Measurements from ENCODE around the gene RNF32. TPM values are rescaled to one million over a fixed set of nuclear protein-coding genes. Genes with fewer than 3 reads are reported as not detected.
"Not testable (repeated sequence)": the region's sequence is repeated elsewhere in the genome, so short reads cannot be mapped to it uniquely, and the experiment has no call there.

RNF32 gene
- total and polyA plus RNA-seq, 7 donors = 0.36 to 3.7 (median 1.5) TPM

DNA sequence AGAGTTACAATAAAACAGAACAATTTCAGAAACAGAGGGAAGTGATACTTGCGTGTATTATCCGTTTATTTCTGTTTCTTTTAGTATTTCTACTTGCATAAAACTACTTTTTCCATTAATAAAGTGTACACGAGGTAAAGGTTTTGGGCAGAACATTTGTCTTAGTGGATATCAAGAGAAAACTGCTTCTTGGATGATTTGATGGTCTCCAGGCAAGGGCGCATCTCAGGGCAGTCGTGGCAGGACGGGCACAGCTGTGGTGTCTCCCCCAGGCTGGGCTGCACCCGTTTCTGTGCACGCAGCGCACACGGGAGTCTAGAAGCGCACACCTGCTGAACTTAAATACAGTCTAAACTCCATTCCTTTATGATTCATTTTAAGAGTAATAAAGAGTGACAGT is 23.4 kb upstream of the RNF32 start:
- TF ChIP-seq, protein P1, sequence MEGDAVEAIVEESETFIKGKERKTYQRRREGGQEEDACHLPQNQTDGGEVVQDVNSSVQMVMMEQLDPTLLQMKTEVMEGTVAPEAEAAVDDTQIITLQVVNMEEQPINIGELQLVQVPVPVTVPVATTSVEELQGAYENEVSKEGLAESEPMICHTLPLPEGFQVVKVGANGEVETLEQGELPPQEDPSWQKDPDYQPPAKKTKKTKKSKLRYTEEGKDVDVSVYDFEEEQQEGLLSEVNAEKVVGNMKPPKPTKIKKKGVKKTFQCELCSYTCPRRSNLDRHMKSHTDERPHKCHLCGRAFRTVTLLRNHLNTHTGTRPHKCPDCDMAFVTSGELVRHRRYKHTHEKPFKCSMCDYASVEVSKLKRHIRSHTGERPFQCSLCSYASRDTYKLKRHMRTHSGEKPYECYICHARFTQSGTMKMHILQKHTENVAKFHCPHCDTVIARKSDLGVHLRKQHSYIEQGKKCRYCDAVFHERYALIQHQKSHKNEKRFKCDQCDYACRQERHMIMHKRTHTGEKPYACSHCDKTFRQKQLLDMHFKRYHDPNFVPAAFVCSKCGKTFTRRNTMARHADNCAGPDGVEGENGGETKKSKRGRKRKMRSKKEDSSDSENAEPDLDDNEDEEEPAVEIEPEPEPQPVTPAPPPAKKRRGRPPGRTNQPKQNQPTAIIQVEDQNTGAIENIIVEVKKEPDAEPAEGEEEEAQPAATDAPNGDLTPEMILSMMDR (IDR thresholded peaks at IDR 0.05) = no peak
- no peak for TF ChIP-seq EP300 (IDR thresholded peaks at IDR 0.05)
- H3K4me3 ChIP-seq = no peak overlapping the region
- intact Hi-C loops (cut with DNase I) = no loop called here
- peaks cover 0 to 4% (median 0%) of the 10 kb centered on the region in 4 donors for H3K9me3 ChIP-seq
- peaks cover 0 to 8% (median 4%) of the 10 kb centered on the region in 4 donors for H3K4me1 ChIP-seq
- WGBS, 2 donors = 14 to 57% methylated on average over 11 of the region's 11 CpGs
- H3K36me3 ChIP-seq = no peaks in the 10 kb centered on the region
- no peak overlapping the region for H3K27ac ChIP-seq
- H3K27me3 ChIP-seq = peaks cover 0 to 60% (median 28%) of the 10 kb centered on the region in 3 donors
- no peak for DNase-seq

DNA sequence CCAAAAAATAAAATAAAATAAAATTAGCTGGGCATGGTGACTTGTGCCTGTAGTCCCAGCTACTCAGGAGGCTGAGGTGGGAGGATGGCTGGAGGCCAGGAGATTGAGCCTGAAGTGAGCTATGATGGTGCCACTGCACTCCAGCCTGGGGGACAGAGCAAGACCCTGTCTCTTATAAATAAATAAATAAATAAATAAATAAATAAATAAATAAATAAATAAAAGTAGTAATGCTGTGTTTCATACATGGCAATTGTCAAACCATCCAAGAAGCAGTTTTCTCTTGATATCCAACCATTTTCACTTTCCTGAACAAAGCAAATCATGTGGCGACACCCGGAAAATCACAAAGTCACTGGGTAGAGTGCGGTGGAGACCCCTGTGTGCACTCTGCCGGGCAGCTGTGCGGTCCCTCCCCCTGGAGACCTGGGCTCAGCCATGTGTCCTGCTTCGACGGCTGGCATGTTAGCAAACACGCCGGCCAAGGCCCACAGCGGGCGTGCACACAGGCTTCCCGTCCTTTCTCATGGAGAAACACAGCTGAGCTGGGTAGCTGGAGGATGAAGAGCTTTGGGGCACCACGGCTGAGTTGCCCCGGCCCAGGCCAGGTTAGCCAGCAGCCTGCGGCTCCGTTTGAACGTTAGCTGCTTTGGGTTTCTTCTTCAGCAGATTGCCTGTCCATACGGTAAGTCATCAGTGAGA is 22.3 kb upstream of the RNF32 start:
- TF ChIP-seq EP300 (IDR thresholded peaks at IDR 0.05) = no peak
- TF ChIP-seq POLR2AphosphoS5 (IDR thresholded peaks at IDR 0.05) = no peak
- TF ChIP-seq, protein P1 (IDR thresholded peaks at IDR 0.05) = no peak
- TF ChIP-seq POLR2A (IDR thresholded peaks at IDR 0.05) = no peak
- H3K4me3 ChIP-seq = no peak overlapping the region
- DNase-seq = no peak
- H3K4me1 ChIP-seq = peaks cover 0 to 8% (median 4%) of the 10 kb centered on the region in 4 donors
- no peaks in the 10 kb centered on the region for H3K36me3 ChIP-seq
- H3K9me3 ChIP-seq = peaks cover 0 to 4% (median 0%) of the 10 kb centered on the region in 4 donors
- intact Hi-C loops (cut with DNase I) = no loop called here
- peaks cover 0 to 60% (median 28%) of the 10 kb centered on the region in 3 donors for H3K27me3 ChIP-seq
- no peak overlapping the region for H3K27ac ChIP-seq
- 89 to 96% methylated on average over 18 of the region's 18 CpGs for WGBS, 2 donors

- H3K27me3 ChIP-seq = peaks cover 0 to 60% (median 28%) of the 10 kb centered on the region in 3 donors
- TF ChIP-seq EP300 (IDR thresholded peaks at IDR 0.05) (no peak), POLR2A (IDR thresholded peaks at IDR 0.05) (no peak), POLR2AphosphoS5 (IDR thresholded peaks at IDR 0.05) (no peak)
- TF ChIP-seq, protein P1 (IDR thresholded peaks at IDR 0.05) = no peak
- no peak overlapping the region for H3K27ac ChIP-seq
- WGBS, 2 donors = 88 to 92% methylated on average over 14 of the region's 14 CpGs
- no peak for DNase-seq
- intact Hi-C loops (cut with DNase I) = no loop called here
- H3K4me3 ChIP-seq = no peak overlapping the region
- H3K9me3 ChIP-seq = peaks cover 0 to 4% (median 0%) of the 10 kb centered on the region in 4 donors
- H3K36me3 ChIP-seq = no peaks in the 10 kb centered on the region
- peaks cover 0 to 8% (median 4%) of the 10 kb centered on the region in 4 donors for H3K4me1 ChIP-seq
These were observed 21.7 kb upstream of the RNF32 start for GRCh38 chr7:156618780-156619367.

DNA sequence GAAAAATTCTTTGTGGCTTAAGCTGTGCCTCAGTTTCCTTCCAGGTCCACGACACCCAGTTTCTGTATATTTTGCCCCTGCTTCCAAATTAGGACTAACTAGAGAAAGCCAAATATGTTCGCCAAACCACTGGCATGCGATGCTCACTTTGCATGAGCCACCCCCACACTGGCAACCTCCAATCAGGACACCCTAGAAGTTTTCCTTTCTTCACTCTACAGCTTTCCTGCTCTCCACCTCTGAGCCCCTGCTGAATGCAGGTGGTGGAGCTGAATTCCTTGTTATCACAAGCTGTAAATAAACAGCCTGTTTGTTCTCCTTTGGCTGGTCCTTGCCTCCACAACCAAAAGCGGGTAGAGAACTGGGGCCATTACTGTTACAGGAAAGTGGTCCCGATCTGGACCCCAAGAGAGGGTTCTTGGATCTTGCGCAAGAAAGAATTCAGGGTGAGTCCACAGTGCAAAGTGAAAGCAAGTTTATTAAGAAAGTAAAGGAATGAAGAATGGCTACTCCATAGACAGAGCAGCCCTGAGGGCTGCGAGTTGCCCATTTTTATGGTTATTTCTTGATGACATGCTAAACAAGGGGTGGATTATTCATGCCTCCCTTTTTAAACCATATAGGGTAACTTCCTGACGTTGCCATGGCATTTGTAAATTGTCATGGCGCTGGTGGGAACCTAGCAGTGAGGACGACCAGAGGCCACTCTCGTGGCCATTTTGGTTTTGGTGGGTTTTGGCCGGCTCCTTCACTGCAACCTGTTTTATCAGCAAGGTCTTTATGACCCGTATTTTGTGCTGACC is 20.9 kb upstream of the RNF32 start:
- H3K27ac ChIP-seq; DNase-seq; H3K4me1 ChIP-seq; H3K9me3 ChIP-seq; intact Hi-C loops (cut with DNase I); H3K4me3 ChIP-seq; H3K36me3 ChIP-seq: not testable (repeated sequence)
- WGBS, 2 donors = 92% methylated on average over 13 of the region's 13 CpGs
- H3K27me3 ChIP-seq = peaks cover 0 to 56% (median 28%) of the 10 kb centered on the region in 3 donors

DNA sequence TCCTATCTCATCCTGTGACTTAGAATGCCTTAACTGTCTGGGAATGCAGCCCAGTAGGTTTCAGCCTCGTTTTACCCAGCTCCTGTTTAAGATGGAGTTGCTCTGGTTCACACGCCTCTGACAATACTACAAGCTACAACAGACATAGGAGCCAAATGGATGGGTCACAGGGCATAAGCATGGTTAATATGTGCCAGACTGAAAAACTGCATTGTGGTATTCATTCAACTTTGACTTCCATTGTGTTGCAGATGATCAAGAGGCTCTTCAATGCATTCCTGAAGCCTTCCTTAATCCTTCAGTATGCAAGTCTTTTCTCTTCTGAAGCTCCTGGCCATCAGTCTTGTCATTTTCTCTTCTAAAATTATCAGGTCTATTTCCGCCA is 20.3 kb upstream of the RNF32 start:
- Histone ChIP-seq H3K27me3 (peaks cover 0 to 50% (median 27%) of the 10 kb centered on the region in 3 donors), H3K36me3 (no peaks in the 10 kb centered on the region), H3K9me3 (peaks cover 0 to 4% (median 0%) of the 10 kb centered on the region in 4 donors), H3K27ac (no peak overlapping the region), H3K4me3 (no peak overlapping the region), H3K4me1 (peaks cover 0 to 8% (median 4%) of the 10 kb centered on the region in 4 donors)
- 70 to 83% methylated on average over 3 of the region's 3 CpGs for WGBS, 2 donors
- no peak for TF ChIP-seq EP300 (IDR thresholded peaks at IDR 0.05)
- no peak for TF ChIP-seq POLR2AphosphoS5 (IDR thresholded peaks at IDR 0.05)
- TF ChIP-seq, protein P1 (IDR thresholded peaks at IDR 0.05) = no peak
- no peak for TF ChIP-seq POLR2A (IDR thresholded peaks at IDR 0.05)
- no peak for DNase-seq
- intact Hi-C loops (cut with DNase I) = no loop called here
